ENCODE measurements around the gene SIN3B.

The SIN3B gene

DNA sequence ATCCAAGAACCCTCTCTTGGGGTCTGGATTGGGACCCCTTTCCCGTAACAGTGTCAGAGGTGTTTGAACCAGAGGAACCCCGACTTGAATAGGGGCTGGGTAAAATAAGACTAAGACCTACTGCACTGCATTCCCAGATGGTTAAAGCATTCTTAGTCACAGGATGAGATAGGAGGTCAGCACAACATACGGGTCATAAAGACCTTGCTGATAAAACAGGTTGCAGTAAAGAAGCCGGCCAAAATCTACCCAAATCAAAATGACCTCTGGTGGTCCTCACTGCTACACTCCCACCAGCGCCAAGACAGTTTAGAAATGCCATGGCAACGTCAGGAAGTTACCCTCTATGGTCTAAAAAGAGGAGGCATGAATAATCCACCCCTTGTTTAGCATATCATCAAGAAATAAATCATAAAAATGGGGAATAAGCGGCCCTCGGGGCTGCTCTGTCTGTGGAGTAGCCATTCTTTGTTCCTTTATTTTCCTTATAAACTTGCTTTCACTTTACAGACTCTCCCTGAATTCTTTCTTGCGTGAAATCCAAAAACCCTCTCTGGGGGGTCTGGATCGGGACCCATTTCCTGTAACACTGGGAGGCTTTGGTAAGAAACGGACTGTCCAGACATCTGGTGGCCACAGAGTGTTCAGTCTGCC lies 4.4 kb upstream of the SIN3B start:
- Histone ChIP-seq H3K4me1 (ENCODE audit: control insufficient read depth, insufficient read depth, low read length) (0 out of 2 replicates have a peak, but pooled peaks cover 4% of the 10 kb centered on the region), H3K27ac (ENCODE audit: extremely low read depth, low read depth, low read length) (no peak overlapping the region), H3K4me3 (ENCODE audit: low read depth, low read length) (no peak overlapping the region), H3K9me3 (ENCODE audit: control insufficient read depth, insufficient read depth, low read depth, low read length) (no peaks in the 10 kb centered on the region), H3K36me3 (ENCODE audit: control insufficient read depth in 2 of 2, insufficient read depth in 1 of 2, low read length in 2 of 2) (no peaks in the 10 kb centered on the region)
- TF ChIP-seq GLIS1 (tag by site-specific recombination; IDR thresholded peaks at IDR 0.05) (peak; percentile 50), ZBTB11 (tag by site-specific recombination; conservative IDR thresholded peaks at IDR 0.05; ENCODE audit: low read depth) (peak; percentile 45; the same call in 1 of the 2 replicates), ZNF645 (tag by site-specific recombination; IDR thresholded peaks at IDR 0.05) (no peak), ZNF76 (tag by site-specific recombination; IDR thresholded peaks at IDR 0.05; ENCODE audit: borderline replicate concordance, low read depth) (no peak), ZNF335 (tag by site-specific recombination; conservative IDR thresholded peaks at IDR 0.05) (peak; percentile 29; the same call in 1 of the 2 replicates)
- POLR2A ChIA-PET = no interaction called here
- CTCF ChIA-PET = no interaction called here

DNA sequence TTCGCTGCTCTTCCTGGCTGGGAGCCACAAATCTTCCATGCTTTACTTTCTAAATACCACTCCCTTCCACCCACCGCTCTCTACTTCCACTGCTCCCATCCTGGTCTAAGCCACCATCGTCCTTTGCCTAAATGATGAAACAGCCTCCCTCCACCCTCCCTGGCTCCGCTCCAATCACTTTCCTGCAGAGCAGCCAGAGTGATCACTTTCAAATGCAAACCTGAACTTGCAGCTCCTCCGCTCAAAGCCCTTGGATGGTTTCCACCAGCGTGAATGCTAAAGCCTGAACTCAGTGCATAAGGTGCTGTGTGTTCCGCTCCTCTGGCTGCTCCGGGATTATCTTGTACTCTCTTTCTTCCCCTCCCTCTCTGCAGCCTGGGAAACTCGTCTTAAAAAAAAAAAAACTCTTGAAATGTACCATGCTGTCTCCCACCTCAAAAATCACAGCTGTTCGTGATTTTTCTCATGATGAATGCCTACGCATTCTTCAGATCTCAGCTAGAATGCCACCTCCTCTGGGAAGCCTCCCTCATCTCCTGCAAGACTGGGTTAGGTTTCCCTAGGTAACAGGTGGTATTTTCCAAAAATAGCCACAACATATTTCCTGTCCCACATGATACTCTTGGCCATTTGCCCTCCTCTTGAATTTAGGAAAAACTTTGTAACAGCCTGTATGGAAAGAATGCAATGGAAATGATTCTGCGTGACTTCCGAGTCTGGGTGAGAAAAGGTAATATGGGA lies 3.7 kb upstream of the SIN3B start:
- POLR2A ChIA-PET = interaction anchor here (0.6 to 0.9 kb wide), 3 partner anchors 11 to 49 kb away, joined by 3 to 4 read pairs (median 3); no protein-coding TSS in a partner anchor
- Histone ChIP-seq H3K27ac (ENCODE audit: extremely low read depth, low read depth, low read length) (no peak overlapping the region), H3K9me3 (ENCODE audit: control insufficient read depth, insufficient read depth, low read depth, low read length) (no peaks in the 10 kb centered on the region), H3K36me3 (ENCODE audit: control insufficient read depth in 2 of 2, insufficient read depth in 1 of 2, low read length in 2 of 2) (no peaks in the 10 kb centered on the region), H3K4me1 (ENCODE audit: control insufficient read depth, insufficient read depth, low read length) (0 out of 2 replicates have a peak, but pooled peaks cover 4% of the 10 kb centered on the region), H3K4me3 (ENCODE audit: low read depth, low read length) (no peak overlapping the region)
- CTCF ChIA-PET = interaction anchor here (0.6 to 0.7 kb wide), 4 partner anchors 457 to 1232 kb away, joined by 3 to 4 read pairs (median 3); no protein-coding TSS in a partner anchor
- TF ChIP-seq, protein P1, sequence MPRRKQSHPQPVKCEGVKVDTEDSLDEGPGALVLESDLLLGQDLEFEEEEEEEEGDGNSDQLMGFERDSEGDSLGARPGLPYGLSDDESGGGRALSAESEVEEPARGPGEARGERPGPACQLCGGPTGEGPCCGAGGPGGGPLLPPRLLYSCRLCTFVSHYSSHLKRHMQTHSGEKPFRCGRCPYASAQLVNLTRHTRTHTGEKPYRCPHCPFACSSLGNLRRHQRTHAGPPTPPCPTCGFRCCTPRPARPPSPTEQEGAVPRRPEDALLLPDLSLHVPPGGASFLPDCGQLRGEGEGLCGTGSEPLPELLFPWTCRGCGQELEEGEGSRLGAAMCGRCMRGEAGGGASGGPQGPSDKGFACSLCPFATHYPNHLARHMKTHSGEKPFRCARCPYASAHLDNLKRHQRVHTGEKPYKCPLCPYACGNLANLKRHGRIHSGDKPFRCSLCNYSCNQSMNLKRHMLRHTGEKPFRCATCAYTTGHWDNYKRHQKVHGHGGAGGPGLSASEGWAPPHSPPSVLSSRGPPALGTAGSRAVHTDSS (tag by site-specific recombination; IDR thresholded peaks at IDR 0.05) = no peak
- TF ChIP-seq ZNF645 (tag by site-specific recombination; IDR thresholded peaks at IDR 0.05) = no peak
- TF ChIP-seq ZNF768 (tag by site-specific recombination; IDR thresholded peaks at IDR 0.05) = no peak
- TF ChIP-seq ZNF677 (tag by site-specific recombination; IDR thresholded peaks at IDR 0.05) = no peak
- no peak for TF ChIP-seq SETDB1 (IDR thresholded peaks at IDR 0.05; ENCODE audit: insufficient read length, low read length)
- no peak for TF ChIP-seq ZNF449 (tag by site-specific recombination; IDR thresholded peaks at IDR 0.05)
- TF ChIP-seq ZFP69B (tag by site-specific recombination; IDR thresholded peaks at IDR 0.05) = peak; percentile 31
- no peak for TF ChIP-seq PATZ1 (tag by site-specific recombination; IDR thresholded peaks at IDR 0.05)
- TF ChIP-seq ZNF433 (tag by site-specific recombination; IDR thresholded peaks at IDR 0.05; ENCODE audit: low read depth) = no peak
- peak; percentile 44; the same call in 1 of the 2 replicates for TF ChIP-seq ZNF518A (tag by site-specific recombination; conservative IDR thresholded peaks at IDR 0.05; ENCODE audit: low read depth)
